HEK293 (cell line): ENCODE data around the gene UFC1.
A peak's percentile ranks its signal among the peaks of the same experiment; 100 is the strongest.

Source experiments
- EGR2 ChIP-seq: fragments of 450-650 bp; formaldehyde crosslinking; IDR thresholded peaks from 2 replicates; pipeline ENCODE4 v1.5.1; 2016; ENCODE audit warnings: low read depth, missing biosample characterization, missing genetic modification characterization
- FEZF1 ChIP-seq: fragments of 450-650 bp; formaldehyde crosslinking; IDR thresholded peaks from 2 replicates; pipeline ENCODE4 v1.5.1; 2016; ENCODE audit warnings: missing biosample characterization, missing genetic modification characterization
- GLIS1 ChIP-seq: fragments of 450-650 bp; formaldehyde crosslinking; IDR thresholded peaks from 2 replicates; pipeline ENCODE4 v1.5.1; 2016; ENCODE audit warnings: missing biosample characterization, missing genetic modification characterization
- OVOL3 ChIP-seq: fragments of 450-650 bp; formaldehyde crosslinking; IDR thresholded peaks from 2 replicates; pipeline ENCODE4 v1.5.1; 2016; ENCODE audit warnings: missing biosample characterization, missing genetic modification characterization
- PRDM1 ChIP-seq: fragments of 450-650 bp; formaldehyde crosslinking; IDR thresholded peaks from 2 replicates; pipeline ENCODE4; 2016; ENCODE audit warnings: missing biosample characterization, missing genetic modification characterization
- REST ChIP-seq: fragments of 450-650 bp; formaldehyde crosslinking; IDR thresholded peaks from 2 replicates; pipeline ENCODE4 v1.5.1; 2016; ENCODE audit warnings: missing biosample characterization, missing genetic modification characterization
- SP2 ChIP-seq: fragments of 450-650 bp; formaldehyde crosslinking; IDR thresholded peaks from 2 replicates; pipeline ENCODE4 v1.5.1; 2016; ENCODE audit warnings: missing biosample characterization, missing genetic modification characterization
- YY1 ChIP-seq: fragments of 450-650 bp; formaldehyde crosslinking; IDR thresholded peaks from 2 replicates; pipeline ENCODE4 v1.5.1; 2018; ENCODE audit warnings: missing biosample characterization, missing genetic modification characterization
- ZBTB11 ChIP-seq: fragments of 450-650 bp; formaldehyde crosslinking; conservative IDR thresholded peaks from 2 replicates; pipeline ENCODE4 v1.5.1; 2016; ENCODE audit warnings: low read depth, missing biosample characterization, missing genetic modification characterization
- ZBTB26 ChIP-seq: fragments of 450-650 bp; formaldehyde crosslinking; optimal IDR thresholded peaks from 2 replicates; pipeline ENCODE3; 2016; ENCODE audit warnings: missing biosample characterization, mild to moderate bottlenecking, missing genetic modification characterization
- ZBTB44 ChIP-seq: fragments of 450-650 bp; IDR thresholded peaks from 2 replicates; pipeline ENCODE4 v1.5.1; 2018; ENCODE audit warnings: missing biosample characterization, mild to moderate bottlenecking, missing genetic modification characterization
- ZBTB48 ChIP-seq: fragments of 450-650 bp; formaldehyde crosslinking; IDR thresholded peaks from 2 replicates; pipeline ENCODE4 v1.5.1; 2016; ENCODE audit warnings: missing biosample characterization, missing genetic modification characterization
- ZBTB6 ChIP-seq: fragments of 450-650 bp; formaldehyde crosslinking; IDR thresholded peaks from 2 replicates; pipeline ENCODE4 v1.5.1; 2017; ENCODE audit warnings: missing biosample characterization, missing genetic modification characterization
- ZNF10 ChIP-seq: fragments of 450-650 bp; formaldehyde crosslinking; IDR thresholded peaks from 2 replicates; pipeline ENCODE4 v1.5.1; 2017; ENCODE audit warnings: missing biosample characterization, missing genetic modification characterization
- ZNF202 ChIP-seq: fragments of 450-650 bp; formaldehyde crosslinking; IDR thresholded peaks from 2 replicates; pipeline ENCODE4 v1.5.1; 2016; ENCODE audit warnings: missing biosample characterization, missing genetic modification characterization, borderline replicate concordance
- ZNF302 ChIP-seq: fragments of 450-650 bp; formaldehyde crosslinking; IDR thresholded peaks from 2 replicates; pipeline ENCODE4 v1.5.1; 2016; ENCODE audit warnings: missing biosample characterization, missing genetic modification characterization, low read depth
- ZNF549 ChIP-seq: fragments of 450-650 bp; IDR thresholded peaks from 2 replicates; pipeline ENCODE4 v1.5.1; 2018; ENCODE audit warnings: missing biosample characterization, missing genetic modification characterization, mild to moderate bottlenecking, inconsistent platforms, moderate library complexity
- ZNF626 ChIP-seq: fragments of 450-650 bp; sonication (Bioruptor Pico); formaldehyde crosslinking; IDR thresholded peaks from 2 replicates; pipeline ENCODE4 v1.5.1; 2018; ENCODE audit warnings: missing biosample characterization, missing genetic modification characterization, inconsistent platforms
- ZNF629 ChIP-seq: fragments of 450-650 bp; formaldehyde crosslinking; IDR thresholded peaks from 2 replicates; pipeline ENCODE4 v1.5.1; 2017; ENCODE audit warnings: missing biosample characterization, missing genetic modification characterization
- ZNF639 ChIP-seq: fragments of 450-650 bp; formaldehyde crosslinking; IDR thresholded peaks from 2 replicates; pipeline ENCODE4 v1.5.1; 2016; ENCODE audit warnings: missing biosample characterization, missing genetic modification characterization
- ZNF654 ChIP-seq: fragments of 450-650 bp; formaldehyde crosslinking; IDR thresholded peaks from 2 replicates; pipeline ENCODE4 v1.5.1; 2016; ENCODE audit warnings: low read depth, missing biosample characterization, missing genetic modification characterization
- ZNF677 ChIP-seq: fragments of 450-650 bp; IDR thresholded peaks from 2 replicates; pipeline ENCODE4 v1.5.0; 2018; ENCODE audit warnings: missing biosample characterization, mild to moderate bottlenecking, missing genetic modification characterization, moderate library complexity
- ZNF76 ChIP-seq: fragments of 450-650 bp; formaldehyde crosslinking; IDR thresholded peaks from 2 replicates; pipeline ENCODE4; 2016; ENCODE audit warnings: low read depth, missing biosample characterization, missing genetic modification characterization, borderline replicate concordance
- ZNF777 ChIP-seq: fragments of 450-650 bp; formaldehyde crosslinking; IDR thresholded peaks from 2 replicates; pipeline ENCODE4 v1.5.1; 2017; ENCODE audit warnings: missing biosample characterization, missing genetic modification characterization, borderline replicate concordance
- ZNF792 ChIP-seq: fragments of 450-650 bp; formaldehyde crosslinking; IDR thresholded peaks from 2 replicates; pipeline ENCODE4 v1.5.1; 2016; ENCODE audit warnings: missing biosample characterization, missing genetic modification characterization
- ZNF830 ChIP-seq: fragments of 450-650 bp; IDR thresholded peaks from 2 replicates; pipeline ENCODE4 v1.5.0; 2018; ENCODE audit warnings: missing biosample characterization, missing genetic modification characterization, low read depth, mild to moderate bottlenecking, moderate library complexity
- ZSCAN23 ChIP-seq: fragments of 450-650 bp; formaldehyde crosslinking; IDR thresholded peaks from 2 replicates; pipeline ENCODE4 v1.5.1; 2016; ENCODE audit warnings: missing biosample characterization, missing genetic modification characterization

Gene UFC1

GRCh38 chr1:161177112-161177935, 23.5 kb downstream of the UFC1 start, which contains the start of gene B4GALT3 (continued):
- TF ChIP-seq ZNF792 (no peak; the same call in 1 of the 2 replicates), FEZF1 (tag by site-specific recombination) (peak; percentile 60), ZBTB48 (tag by site-specific recombination) (peak; percentile 92), REST (tag by site-specific recombination) (no peak), EGR2 (peak; percentile 74), ZNF677 (tag by site-specific recombination) (no peak), ZBTB6 (tag by site-specific recombination) (peak; percentile 74), OVOL3 (tag by site-specific recombination) (no peak), ZBTB11 (peak; percentile 29), ZBTB26 (peak; percentile 57), ZNF626 (tag by site-specific recombination) (no peak), ZSCAN23 (tag by site-specific recombination) (peak; percentile 58; the same call in 1 of the 2 replicates), GLIS1 (tag by site-specific recombination) (peak; percentile 98), ZNF202 (no peak), ZNF10 (peak; percentile 96), ZBTB44 (tag by site-specific recombination) (no peak), ZNF777 (tag by site-specific recombination) (peak; percentile 59; the same call in 1 of the 2 replicates), ZNF549 (tag by site-specific recombination) (no peak), YY1 (tag by site-specific recombination) (peak; percentile 97), ZNF629 (tag by site-specific recombination) (peak; percentile 79), PRDM1 (tag by site-specific recombination) (no peak), ZNF639 (tag by site-specific recombination) (peak; percentile 43; the same call in 1 of the 2 replicates), ZNF654 (peak; percentile 50), ZNF302 (tag by site-specific recombination) (no peak), SP2 (peak; percentile 84), ZNF830 (tag by site-specific recombination) (no peak), ZNF76 (peak; percentile 80; the same call in 1 of the 2 replicates)
